HuH-7 (cell line): ENCODE data around the gene PMEPA1.
"Not testable (repeated sequence)": the region's sequence is repeated elsewhere in the genome, so short reads cannot be mapped to it uniquely, and the experiment has no call there.

Experiments
- DNase-seq: peaks from one replicate; pipeline ENCODE4 v3.0.0; 2011; ENCODE audit warnings: low spot score

Gene PMEPA1

DNA sequence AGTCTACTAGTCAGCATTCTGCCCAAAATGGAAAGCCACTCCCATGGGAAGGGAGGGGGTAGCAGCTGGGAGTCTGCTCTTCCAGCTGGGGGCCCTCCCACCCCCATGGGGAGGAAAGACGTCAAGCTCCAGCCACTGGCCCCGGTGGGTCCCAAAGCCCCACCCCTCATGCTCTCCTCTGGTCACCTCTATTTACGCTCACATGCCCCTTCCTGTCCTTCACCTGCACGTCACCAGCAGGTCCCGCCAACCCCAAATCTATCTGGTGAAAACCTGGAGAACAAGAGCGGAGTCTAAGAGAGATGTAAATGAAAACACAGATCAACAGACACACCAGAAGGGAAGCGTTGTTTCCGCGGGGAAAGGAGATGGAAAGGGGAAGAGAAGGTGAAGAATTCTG is 59.5 kb downstream of the PMEPA1 start:
- peak; percentile 10 for DNase-seq

- DNase-seq, result peak; percentile 4
Measured at GRCh38 chr20:57649617-57650015, 60.2 kb downstream of the PMEPA1 start.

DNA sequence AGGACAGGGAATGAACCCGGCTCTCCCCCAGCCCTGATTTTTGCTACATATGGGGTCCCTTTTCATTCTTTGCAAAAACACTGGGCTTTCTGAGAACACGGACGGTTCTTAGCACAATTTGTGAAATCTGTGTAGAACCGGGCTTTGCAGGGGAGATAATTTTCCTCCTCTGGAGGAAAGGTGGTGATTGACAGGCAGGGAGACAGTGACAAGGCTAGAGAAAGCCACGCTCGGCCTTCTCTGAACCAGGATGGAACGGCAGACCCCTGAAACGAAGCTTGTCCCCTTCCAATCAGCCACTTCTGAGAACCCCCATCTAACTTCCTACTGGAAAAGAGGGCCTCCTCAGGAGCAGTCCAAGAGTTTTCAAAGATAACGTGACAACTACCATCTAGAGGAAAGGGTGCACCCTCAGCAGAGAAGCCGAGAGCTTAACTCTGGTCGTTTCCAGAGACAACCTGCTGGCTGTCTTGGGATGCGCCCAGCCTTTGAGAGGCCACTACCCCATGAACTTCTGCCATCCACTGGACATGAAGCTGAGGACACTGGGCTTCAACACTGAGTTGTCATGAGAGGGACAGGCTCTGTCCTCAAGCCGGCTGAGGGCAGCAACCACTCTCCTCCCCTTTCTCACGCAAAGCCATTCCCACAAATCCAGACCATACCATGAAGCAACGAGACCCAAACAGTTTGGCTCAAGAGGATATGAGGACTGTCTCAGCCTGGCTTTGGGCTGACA is 60.8 kb downstream of the PMEPA1 start:
- DNase-seq, result no peak

GRCh38 chr20:57647933-57648785 is 61.7 kb downstream of the PMEPA1 start:
- no peak for DNase-seq

DNA sequence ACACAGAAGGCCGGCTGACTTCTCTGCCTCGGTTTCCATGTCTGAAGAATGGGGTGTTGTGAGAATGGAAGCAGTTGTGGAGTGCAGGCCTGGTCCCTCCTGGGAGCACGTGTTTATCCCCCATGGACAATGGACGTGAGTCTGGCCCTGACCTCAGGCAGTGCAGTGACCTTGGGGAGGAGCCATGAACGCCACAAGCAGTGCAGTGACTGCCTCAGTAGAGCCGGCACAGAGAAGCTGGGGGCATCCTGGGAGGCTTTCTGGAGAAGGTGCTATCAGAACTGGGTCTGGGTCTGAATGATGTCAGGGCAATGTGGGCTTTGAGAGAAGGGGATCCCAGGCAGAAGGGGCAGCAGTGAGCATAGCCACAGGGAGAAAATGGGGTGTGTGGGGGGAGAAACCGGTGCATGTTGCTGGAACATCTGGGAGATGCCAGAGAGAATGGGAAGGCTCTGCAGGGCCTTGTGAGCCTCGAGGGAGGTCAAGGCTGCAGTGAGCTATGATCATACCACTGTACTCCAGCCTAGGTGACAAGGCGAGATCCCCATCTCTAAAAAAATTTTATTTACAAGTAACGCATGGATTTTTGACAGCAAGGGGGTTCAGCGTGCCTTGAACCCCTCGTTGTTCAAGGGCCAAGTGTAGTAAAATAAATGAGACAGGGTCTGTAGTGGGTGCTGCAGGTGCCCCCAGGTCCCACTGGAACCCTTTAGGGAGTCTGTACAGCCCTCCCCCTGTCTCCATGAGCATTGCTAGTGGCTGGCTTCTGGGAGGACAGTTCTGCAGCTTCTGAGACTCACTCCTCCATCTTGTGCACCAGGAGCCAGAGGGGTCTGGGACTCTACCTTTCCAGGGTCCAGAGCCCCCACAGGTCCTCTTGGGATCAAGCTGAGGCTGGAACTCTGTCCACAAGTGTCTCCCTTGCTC is 62.5 kb downstream of the PMEPA1 start:
- no peak for DNase-seq

- no peak for DNase-seq
Measured at GRCh38 chr20:57638895-57639236, 70.9 kb downstream of the PMEPA1 start.

GRCh38 chr20:57638173-57638894 is 71.5 kb downstream of the PMEPA1 start:
- DNase-seq, result no peak

- no peak for DNase-seq
Measured at GRCh38 chr20:57633945-57634491, 75.8 kb downstream of the PMEPA1 start.

GRCh38 chr20:57632286-57632685 is 77.5 kb downstream of the PMEPA1 start:
- DNase-seq, result no peak

DNA sequence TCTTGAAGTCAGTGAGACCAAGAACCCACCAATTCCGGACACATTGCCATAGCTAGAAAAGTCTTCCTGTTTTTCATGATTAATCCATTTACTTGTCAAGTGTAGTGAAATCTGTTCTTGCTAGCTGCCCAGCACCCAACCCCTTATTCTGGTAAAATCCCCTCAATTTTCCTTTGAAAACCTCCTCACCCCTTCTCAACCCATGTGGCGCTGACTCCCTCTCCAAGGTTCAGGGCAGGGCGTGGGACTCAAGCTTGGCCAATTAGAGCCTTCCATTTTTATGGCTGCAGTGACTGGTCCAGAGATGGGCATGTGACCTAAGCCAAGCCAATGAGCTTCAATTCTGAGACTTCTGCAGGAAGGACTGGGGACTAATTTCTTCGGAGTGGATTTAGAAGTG is 79.8 kb downstream of the PMEPA1 start:
- DNase-seq, result no peak

- DNase-seq, result not testable (repeated sequence)
Measured at GRCh38 chr20:57629491-57629901, 80.3 kb downstream of the PMEPA1 start.

DNA sequence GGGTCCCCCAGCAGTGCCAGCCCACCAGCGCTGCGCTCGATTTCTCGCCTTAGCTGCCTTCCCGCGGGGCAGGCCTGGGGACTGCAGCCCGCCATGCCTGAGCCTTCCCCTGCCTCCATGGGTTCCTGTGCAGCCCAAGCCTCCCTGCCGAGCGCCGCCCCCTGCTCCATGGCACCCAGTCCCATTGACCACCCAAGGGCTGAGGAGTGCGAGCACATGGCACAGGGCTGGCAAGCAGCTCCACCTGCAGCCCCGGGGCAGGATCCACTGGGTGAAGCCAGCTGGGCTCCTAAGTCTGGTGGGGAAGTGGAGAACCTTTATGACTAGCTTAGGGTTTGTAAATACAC is 80.9 kb downstream of the PMEPA1 start:
- DNase-seq, result not testable (repeated sequence)

DNA sequence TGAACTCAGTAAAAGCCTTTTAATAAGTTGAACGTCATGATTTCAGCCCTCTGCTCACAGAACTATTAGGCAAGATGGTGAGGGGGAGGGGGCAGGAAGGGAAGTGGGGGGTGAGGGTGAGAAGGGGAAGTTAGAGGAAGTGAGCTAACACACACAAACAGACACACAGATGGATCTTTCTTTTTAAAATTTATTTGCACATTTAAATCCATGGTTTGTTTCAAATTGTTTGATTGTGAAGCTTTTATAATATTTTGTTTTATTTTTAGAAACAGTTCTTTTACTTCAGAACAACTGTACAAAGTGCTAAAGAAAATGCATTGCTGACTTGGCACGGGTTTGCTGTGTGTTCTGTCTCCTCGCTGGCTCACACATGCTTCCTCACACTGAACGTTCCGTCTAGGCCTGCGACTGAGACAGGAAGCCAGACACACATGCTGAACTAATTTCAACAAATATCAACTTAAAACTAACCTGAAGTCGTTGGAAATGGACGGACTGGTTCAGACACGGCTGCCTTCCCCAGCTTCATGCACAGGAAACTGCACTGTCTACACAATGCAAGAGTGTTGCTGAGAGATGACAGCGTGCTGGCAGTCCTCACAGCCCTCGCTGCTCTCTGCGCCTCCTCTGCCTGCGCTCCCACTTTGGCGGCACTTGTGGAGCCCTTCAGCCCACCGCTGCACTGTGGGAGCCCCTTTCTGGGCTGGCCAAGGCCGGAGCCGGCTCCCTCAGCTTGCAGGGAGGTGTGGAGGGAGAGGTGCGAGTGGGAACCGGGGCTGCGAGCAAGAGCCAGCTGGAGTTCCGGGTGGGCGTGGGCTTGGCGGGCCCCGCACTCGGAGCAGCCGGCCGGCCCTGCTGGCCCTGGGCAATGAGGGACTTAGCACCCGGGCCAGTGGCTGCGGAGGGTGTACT is 81.5 kb downstream of the PMEPA1 start:
- no peak for DNase-seq

GRCh38 chr20:57627339-57627738 is 82.5 kb downstream of the PMEPA1 start:
- DNase-seq, result no peak

DNA sequence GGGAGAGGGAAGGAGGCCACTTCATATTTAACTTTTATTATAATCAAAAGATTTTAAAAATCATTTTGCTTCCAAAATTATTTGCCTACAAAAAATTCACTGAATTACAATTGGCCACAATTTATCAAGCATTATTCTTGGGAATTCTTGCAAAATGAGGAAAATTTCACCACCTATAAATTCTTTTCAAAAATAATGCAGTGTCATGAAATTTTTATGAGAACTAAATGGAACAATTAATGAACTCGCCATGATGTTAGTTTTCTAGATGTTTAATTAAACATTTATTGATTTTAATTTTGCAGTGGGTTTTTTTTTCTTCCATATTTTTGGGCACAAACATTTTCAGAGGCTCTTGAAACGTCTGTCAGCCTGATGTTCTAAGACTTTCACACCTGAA is 83.8 kb downstream of the PMEPA1 start:
- no peak for DNase-seq

GRCh38 chr20:57625181-57625958 is 84.4 kb downstream of the PMEPA1 start:
- DNase-seq, result no peak

GRCh38 chr20:57624124-57624523 is 85.7 kb downstream of the PMEPA1 start:
- no peak for DNase-seq

DNA sequence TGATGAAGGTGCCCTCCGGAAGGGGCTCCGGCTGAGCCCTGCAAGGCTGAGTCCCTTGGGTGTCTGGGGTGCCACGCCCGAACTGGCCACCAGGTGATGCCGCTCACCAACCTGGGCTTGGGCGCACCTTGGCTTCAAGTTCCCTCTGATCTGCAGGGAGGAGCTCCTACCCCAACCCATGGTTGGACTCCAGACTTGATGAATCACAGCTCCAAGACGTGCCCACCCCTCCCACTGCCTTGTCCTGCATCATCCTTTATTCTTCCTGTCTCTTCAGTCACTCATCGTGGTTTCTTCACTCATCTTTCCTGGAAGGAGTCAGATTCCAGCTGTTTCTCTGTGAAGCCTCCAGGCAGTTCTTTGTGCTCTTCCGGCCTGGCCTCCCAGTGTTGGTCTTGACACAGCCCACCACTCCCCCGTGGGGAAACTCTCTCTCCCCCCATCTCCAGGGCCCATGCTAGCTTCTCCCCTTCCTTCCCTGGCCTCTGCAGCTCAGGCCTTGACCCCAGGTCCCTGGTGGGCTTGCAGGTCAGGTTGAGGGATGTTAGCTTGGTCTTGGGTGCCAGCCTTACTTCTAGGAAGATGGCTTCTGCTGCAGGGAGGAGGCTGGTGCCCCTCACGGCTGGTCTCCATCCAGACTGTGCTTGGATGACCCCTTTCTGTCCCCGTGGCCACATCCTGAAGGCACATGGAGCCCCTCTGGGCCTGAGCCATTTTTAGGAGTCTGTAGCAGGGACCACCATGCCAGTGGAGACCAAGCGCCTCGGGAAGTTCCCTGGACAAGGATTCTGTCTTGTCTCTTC is 87.0 kb downstream of the PMEPA1 start:
- peak; percentile 65 for DNase-seq

DNA sequence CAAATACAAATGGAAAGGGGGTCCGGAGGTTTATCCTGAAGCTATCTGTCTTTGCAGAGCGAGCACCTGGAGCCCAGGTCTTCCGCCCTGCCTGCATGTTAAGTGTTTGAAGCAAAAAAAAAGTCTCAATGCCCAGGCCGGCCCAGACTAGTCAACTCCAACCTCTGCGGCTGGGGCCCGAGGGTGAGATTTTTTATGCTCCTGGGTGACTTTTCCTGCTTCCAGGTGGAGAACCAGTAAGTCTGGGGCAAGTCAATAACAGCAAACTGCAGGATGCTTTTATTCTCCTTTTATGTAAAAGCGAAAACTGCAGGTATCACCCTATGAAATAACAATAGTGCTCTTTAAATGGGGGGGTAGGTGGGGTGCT is 87.6 kb downstream of the PMEPA1 start:
- DNase-seq, result no peak
